ENCODE results near the gene SERPINC1. TPM values are rescaled to one million over a fixed set of nuclear protein-coding genes. Genes with fewer than 3 reads are reported as not detected.

Gene SERPINC1
- 0.11 to 0.16 TPM (median 0.13 TPM) in 3 of 5 replicates, not detected in the others for total RNA-seq (2022; extraction: Qiagen RNA extraction; ENCODE audit: low read depth)

GRCh38 chr1:173917149-173917548 is at the start of gene SERPINC1:
TSS of gene SERPINC1 (minus strand) at chr1:173917327. CDS start at chr1:173917259, 68 bp downstream.

GRCh38 chr1:173868266-173869020 is 48.7 kb downstream of the SERPINC1 start, which contains the start of gene ZBTB37:
TSS of gene ZBTB37 (plus strand) at chr1:173868380. CDS start at chr1:173870226, 1,846 bp downstream.

GRCh38 chr1:173867753-173868265 is 49.3 kb downstream of the SERPINC1 start, which contains the start of gene GAS5:
TSS of gene GAS5 (minus strand) at chr1:173867989.

Other genes with a start within 250 kb of the SERPINC1 start
- 0.14 to 0.34 TPM (median 0.25 TPM) in 3 of 5 replicates, not detected in the others for gene ANKRD45, start 247.5 kb downstream of the SERPINC1 start, total RNA-seq (2022; extraction: Qiagen RNA extraction; ENCODE audit: low read depth)
- 10.5 to 17.3 TPM (median 13.7 TPM) in 5 replicates for gene KLHL20, start 202.3 kb downstream of the SERPINC1 start, total RNA-seq (2022; extraction: Qiagen RNA extraction; ENCODE audit: low read depth)
- 37.2 to 44.7 TPM (median 41.8 TPM) in 5 replicates for gene DARS2, start 92.7 kb downstream of the SERPINC1 start, total RNA-seq (2022; extraction: Qiagen RNA extraction; ENCODE audit: low read depth)
- gene CENPL, start 92.4 kb downstream of the SERPINC1 start, total RNA-seq (2022; extraction: Qiagen RNA extraction; ENCODE audit: low read depth) = 12.0 to 14.4 TPM (median 13.3 TPM) in 5 replicates
- gene GAS5, start 49.3 kb downstream of the SERPINC1 start, total RNA-seq (2022; extraction: Qiagen RNA extraction; ENCODE audit: low read depth) = 287 to 387 TPM (median 302 TPM) in 5 replicates
- 1.1 to 1.8 TPM (median 1.4 TPM) in 5 replicates for gene ZBTB37, start 48.9 kb downstream of the SERPINC1 start, total RNA-seq (2022; extraction: Qiagen RNA extraction; ENCODE audit: low read depth)
- gene RC3H1, start 105.0 kb upstream of the SERPINC1 start, total RNA-seq (2022; extraction: Qiagen RNA extraction; ENCODE audit: low read depth) = 4.4 to 6.6 TPM (median 5.5 TPM) in 5 replicates
- gene RABGAP1L, start 242.2 kb upstream of the SERPINC1 start, total RNA-seq (2022; extraction: Qiagen RNA extraction; ENCODE audit: low read depth) = 4.3 to 7.4 TPM (median 5.4 TPM) in 5 replicates